ENCODE results near the gene IMMP2L.

DNA sequence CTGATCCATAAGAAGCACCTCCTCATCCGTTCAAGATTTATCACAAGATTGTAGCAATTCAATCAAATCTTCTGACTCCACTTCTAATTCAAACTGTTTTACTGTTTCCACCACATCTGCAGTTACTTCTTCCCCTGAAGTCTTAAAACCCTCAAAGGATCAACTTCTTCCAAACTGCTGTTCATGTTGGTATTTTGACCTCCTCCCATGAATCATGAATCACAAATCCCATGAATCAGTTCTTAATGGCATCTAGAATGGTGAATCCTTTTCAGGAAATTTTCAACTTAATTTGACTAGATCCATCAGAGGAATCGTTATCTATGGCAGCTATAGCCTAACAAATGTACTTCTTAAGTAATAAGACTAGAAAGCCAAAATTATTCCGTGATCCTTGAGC, 122.3 kb downstream of the IMMP2L start:
- TF ChIP-seq, protein P1, sequence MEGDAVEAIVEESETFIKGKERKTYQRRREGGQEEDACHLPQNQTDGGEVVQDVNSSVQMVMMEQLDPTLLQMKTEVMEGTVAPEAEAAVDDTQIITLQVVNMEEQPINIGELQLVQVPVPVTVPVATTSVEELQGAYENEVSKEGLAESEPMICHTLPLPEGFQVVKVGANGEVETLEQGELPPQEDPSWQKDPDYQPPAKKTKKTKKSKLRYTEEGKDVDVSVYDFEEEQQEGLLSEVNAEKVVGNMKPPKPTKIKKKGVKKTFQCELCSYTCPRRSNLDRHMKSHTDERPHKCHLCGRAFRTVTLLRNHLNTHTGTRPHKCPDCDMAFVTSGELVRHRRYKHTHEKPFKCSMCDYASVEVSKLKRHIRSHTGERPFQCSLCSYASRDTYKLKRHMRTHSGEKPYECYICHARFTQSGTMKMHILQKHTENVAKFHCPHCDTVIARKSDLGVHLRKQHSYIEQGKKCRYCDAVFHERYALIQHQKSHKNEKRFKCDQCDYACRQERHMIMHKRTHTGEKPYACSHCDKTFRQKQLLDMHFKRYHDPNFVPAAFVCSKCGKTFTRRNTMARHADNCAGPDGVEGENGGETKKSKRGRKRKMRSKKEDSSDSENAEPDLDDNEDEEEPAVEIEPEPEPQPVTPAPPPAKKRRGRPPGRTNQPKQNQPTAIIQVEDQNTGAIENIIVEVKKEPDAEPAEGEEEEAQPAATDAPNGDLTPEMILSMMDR (IDR thresholded peaks at IDR 0.05), result no peak
- TF ChIP-seq POLR2AphosphoS5 (IDR thresholded peaks at IDR 0.05; ENCODE audit: low read depth, low read length) (no peak), TCF7L2 (IDR thresholded peaks at IDR 0.05; ENCODE audit: low read depth, low read length) (no peak), SIN3A (IDR thresholded peaks at IDR 0.05; ENCODE audit: borderline replicate concordance, insufficient read depth, low read depth, low read length) (no peak)
- TF ChIP-seq, protein P2, sequence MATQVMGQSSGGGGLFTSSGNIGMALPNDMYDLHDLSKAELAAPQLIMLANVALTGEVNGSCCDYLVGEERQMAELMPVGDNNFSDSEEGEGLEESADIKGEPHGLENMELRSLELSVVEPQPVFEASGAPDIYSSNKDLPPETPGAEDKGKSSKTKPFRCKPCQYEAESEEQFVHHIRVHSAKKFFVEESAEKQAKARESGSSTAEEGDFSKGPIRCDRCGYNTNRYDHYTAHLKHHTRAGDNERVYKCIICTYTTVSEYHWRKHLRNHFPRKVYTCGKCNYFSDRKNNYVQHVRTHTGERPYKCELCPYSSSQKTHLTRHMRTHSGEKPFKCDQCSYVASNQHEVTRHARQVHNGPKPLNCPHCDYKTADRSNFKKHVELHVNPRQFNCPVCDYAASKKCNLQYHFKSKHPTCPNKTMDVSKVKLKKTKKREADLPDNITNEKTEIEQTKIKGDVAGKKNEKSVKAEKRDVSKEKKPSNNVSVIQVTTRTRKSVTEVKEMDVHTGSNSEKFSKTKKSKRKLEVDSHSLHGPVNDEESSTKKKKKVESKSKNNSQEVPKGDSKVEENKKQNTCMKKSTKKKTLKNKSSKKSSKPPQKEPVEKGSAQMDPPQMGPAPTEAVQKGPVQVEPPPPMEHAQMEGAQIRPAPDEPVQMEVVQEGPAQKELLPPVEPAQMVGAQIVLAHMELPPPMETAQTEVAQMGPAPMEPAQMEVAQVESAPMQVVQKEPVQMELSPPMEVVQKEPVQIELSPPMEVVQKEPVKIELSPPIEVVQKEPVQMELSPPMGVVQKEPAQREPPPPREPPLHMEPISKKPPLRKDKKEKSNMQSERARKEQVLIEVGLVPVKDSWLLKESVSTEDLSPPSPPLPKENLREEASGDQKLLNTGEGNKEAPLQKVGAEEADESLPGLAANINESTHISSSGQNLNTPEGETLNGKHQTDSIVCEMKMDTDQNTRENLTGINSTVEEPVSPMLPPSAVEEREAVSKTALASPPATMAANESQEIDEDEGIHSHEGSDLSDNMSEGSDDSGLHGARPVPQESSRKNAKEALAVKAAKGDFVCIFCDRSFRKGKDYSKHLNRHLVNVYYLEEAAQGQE (IDR thresholded peaks at IDR 0.05; ENCODE audit: insufficient read depth in 1 of 2, low read depth in 2 of 2, low read length in 1 of 2), result no peak
